HepG2 (cell line): ENCODE results near the gene PSMB3. TPM values are rescaled to one million over a fixed set of nuclear protein-coding genes. Genes with fewer than 3 reads are reported as not detected.
A peak's percentile ranks its signal among the peaks of the same experiment; 100 is the strongest.

Experiments used
- AGO2 ChIP-seq: fragments of 200-400 bp; formaldehyde crosslinking; optimal IDR thresholded peaks from 2 replicates; pipeline ENCODE3; 2017; ENCODE audit warnings: mild to moderate bottlenecking, low read depth, low read length, moderate library complexity
- AHR ChIP-seq: IDR thresholded peaks from 2 replicates; pipeline ENCODE4 v1.6.1; 2018; ENCODE audit warnings: missing genetic modification reagents, missing compliant biosample characterization
- ARID2 ChIP-seq: sonication (generic); formaldehyde crosslinking; IDR thresholded peaks from 2 replicates; pipeline ENCODE4 v1.8.1; 2022; ENCODE audit warnings: mild to moderate bottlenecking, missing genetic modification reagents, borderline replicate concordance
- ETV5 ChIP-seq: IDR thresholded peaks from 2 replicates; pipeline ENCODE4 v1.6.1; 2018; ENCODE audit warnings: missing biosample characterization, missing genetic modification reagents, inconsistent platforms, borderline replicate concordance
- HNRNPLL ChIP-seq: fragments of 200-400 bp; formaldehyde crosslinking; IDR thresholded peaks from 2 replicates; pipeline ENCODE4 v1.6.1; 2017; ENCODE audit warnings: mild to moderate bottlenecking, low read depth, low read length; ENCODE audit not compliant: poor library complexity, severe bottlenecking
- KAT2B ChIP-seq: fragments of 150-350 bp; IDR thresholded peaks from 2 replicates; pipeline ENCODE4 v1.6.1; 2014; ENCODE audit warnings: low read depth, low read length, borderline replicate concordance
- MBD4 ChIP-seq: IDR thresholded peaks from 2 replicates; pipeline ENCODE4 v1.6.1; 2012; ENCODE audit warnings: low read length, inconsistent platforms, borderline replicate concordance
- NBN ChIP-seq: fragments of 450-650 bp; conservative IDR thresholded peaks from 2 replicates; pipeline ENCODE4 v1.6.1; 2017
- SUZ12 ChIP-seq: fragments of 150-350 bp; IDR thresholded peaks from 2 replicates; pipeline ENCODE4 v1.6.1; 2014; ENCODE audit warnings: low read depth, low read length
- ZNF605 ChIP-seq: sonication (generic); formaldehyde crosslinking; IDR thresholded peaks from 2 replicates; pipeline ENCODE4 v1.8.0; 2022; ENCODE audit warnings: mild to moderate bottlenecking, missing genetic modification reagents
- ZNF629 ChIP-seq: sonication (generic); formaldehyde crosslinking; conservative IDR thresholded peaks from 2 replicates; pipeline ENCODE4 v1.5.0; 2020; ENCODE audit warnings: missing genetic modification reagents
- ZNF790 ChIP-seq: sonication (generic); formaldehyde crosslinking; IDR thresholded peaks from 2 replicates; pipeline ENCODE4 v1.8.0; 2022; ENCODE audit warnings: missing genetic modification reagents, mild to moderate bottlenecking, borderline replicate concordance
- ZNF879 ChIP-seq: sonication (generic); formaldehyde crosslinking; IDR thresholded peaks from 2 replicates; pipeline ENCODE4 v1.8.1; 2023; ENCODE audit warnings: missing genetic modification reagents
- polyA plus RNA-seq, 8 experiments: library from polyadenylated mRNA; depleted of rRNA in 3 of 8; stranded (reverse) in 7 of 8; unstranded in 1 of 8; fragments of >200 nt; fragmentation: Illumina TruSeq in 4 of 8; extraction: Trizol in 4 of 8; gene quantifications; 2 replicates each; pipeline versions ENCODE4 v1.2.1 to v1.2.3, GENCODE V29; 2011 to 2016; ENCODE audit warnings: low read depth in 4 of 8, missing spikeins in 1 of 8, mixed read lengths in 1 of 8; ENCODE audit not compliant: insufficient read depth in 1 of 8
- total RNA-seq, 5 experiments: library from RNA; depleted of rRNA; stranded (reverse); fragments of >200 nt; fragmentation: Illumina TruSeq; extraction: Trizol; gene quantifications; 2 replicates each; pipeline ENCODE4 v1.2.3, GENCODE V29; 2016; ENCODE audit warnings: low read depth in 1 of 5
- TF ChIP-seq, protein P1 (sequence below): sonication (generic); formaldehyde crosslinking; IDR thresholded peaks from 2 replicates; pipeline ENCODE4 v1.9.0; 2021; ENCODE audit warnings: missing genetic modification reagents, mild to moderate bottlenecking, borderline replicate concordance
- TF ChIP-seq, protein P2 (sequence below): sonication (generic); formaldehyde crosslinking; conservative IDR thresholded peaks from 2 replicates; pipeline ENCODE4 v1.8.1; 2023; ENCODE audit warnings: missing genetic modification reagents
- TF ChIP-seq, protein P3 (sequence below): sonication (generic); formaldehyde crosslinking; IDR thresholded peaks from 2 replicates; pipeline ENCODE4 v1.4.0; 2020; ENCODE audit warnings: mild to moderate bottlenecking, missing genetic modification reagents
- TF ChIP-seq, protein P4 (sequence below): sonication (generic); formaldehyde crosslinking; IDR thresholded peaks from 2 replicates; pipeline ENCODE4 v1.8.0; 2022; ENCODE audit warnings: missing genetic modification reagents, mild to moderate bottlenecking, inconsistent platforms, borderline replicate concordance
- TF ChIP-seq, protein P5 (sequence below): sonication (generic); formaldehyde crosslinking; IDR thresholded peaks from 2 replicates; pipeline ENCODE4 v1.4.0; 2020; ENCODE audit warnings: missing genetic modification reagents, borderline replicate concordance

The PSMB3 gene
- total and polyA plus RNA-seq, 2 of the 13 experiments (the other 11 are each of a cell fraction or from before 2014, with no cell fraction given) = 366 to 517 TPM

DNA sequence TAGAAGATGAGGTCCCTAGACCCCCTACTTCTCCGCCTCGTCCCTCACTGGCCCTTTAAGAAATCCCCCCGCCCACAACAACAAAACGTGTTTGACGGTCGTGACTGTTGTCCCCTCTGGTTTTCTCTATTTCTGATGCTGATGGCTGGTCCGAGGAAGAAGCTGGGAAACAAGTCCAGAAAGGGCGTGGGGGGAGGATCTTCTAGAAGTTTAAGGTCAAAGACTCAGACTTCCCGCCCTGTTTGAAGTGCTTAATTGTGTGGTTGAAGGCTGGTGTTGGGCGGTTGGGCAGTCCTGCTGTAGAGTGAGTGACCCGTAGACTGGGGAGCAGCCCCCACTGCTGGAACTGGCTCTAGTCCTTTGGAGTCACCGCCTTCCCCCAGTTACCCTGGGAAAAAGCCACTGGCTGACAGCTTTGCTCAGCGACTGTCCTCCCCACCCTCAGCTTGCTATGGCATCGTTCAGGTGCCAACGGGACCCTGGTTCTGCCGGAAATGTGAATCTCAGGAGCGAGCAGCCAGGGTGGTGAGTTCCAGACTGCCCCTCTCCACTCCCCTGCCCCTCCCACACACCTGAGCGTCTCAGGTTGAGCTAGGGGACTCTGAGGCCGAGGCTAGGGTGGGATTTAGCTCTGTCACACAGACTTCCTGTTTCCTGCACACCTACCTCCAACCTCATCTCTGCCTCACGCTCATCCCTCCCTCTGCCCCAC lies 45.9 kb upstream of the PSMB3 start (continued):
- TF ChIP-seq, protein P1, sequence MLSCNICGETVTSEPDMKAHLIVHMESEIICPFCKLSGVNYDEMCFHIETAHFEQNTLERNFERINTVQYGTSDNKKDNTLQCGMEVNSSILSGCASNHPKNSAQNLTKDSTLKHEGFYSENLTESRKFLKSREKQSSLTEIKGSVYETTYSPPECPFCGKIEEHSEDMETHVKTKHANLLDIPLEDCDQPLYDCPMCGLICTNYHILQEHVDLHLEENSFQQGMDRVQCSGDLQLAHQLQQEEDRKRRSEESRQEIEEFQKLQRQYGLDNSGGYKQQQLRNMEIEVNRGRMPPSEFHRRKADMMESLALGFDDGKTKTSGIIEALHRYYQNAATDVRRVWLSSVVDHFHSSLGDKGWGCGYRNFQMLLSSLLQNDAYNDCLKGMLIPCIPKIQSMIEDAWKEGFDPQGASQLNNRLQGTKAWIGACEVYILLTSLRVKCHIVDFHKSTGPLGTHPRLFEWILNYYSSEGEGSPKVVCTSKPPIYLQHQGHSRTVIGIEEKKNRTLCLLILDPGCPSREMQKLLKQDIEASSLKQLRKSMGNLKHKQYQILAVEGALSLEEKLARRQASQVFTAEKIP (CRISPR knock-in tag) = no peak
- no peak for TF ChIP-seq HNRNPLL
- TF ChIP-seq ZNF605 (CRISPR knock-in tag) = peak; percentile 69; the same call in 1 of the 2 replicates
- no peak for TF ChIP-seq AHR (CRISPR knock-in tag)
- TF ChIP-seq, protein P2, sequence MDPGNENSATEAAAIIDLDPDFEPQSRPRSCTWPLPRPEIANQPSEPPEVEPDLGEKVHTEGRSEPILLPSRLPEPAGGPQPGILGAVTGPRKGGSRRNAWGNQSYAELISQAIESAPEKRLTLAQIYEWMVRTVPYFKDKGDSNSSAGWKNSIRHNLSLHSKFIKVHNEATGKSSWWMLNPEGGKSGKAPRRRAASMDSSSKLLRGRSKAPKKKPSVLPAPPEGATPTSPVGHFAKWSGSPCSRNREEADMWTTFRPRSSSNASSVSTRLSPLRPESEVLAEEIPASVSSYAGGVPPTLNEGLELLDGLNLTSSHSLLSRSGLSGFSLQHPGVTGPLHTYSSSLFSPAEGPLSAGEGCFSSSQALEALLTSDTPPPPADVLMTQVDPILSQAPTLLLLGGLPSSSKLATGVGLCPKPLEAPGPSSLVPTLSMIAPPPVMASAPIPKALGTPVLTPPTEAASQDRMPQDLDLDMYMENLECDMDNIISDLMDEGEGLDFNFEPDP (CRISPR knock-in tag) = no peak
- TF ChIP-seq KAT2B = no peak
- TF ChIP-seq, protein P3, sequence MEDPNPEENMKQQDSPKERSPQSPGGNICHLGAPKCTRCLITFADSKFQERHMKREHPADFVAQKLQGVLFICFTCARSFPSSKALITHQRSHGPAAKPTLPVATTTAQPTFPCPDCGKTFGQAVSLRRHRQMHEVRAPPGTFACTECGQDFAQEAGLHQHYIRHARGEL = no peak
- TF ChIP-seq, protein P4, sequence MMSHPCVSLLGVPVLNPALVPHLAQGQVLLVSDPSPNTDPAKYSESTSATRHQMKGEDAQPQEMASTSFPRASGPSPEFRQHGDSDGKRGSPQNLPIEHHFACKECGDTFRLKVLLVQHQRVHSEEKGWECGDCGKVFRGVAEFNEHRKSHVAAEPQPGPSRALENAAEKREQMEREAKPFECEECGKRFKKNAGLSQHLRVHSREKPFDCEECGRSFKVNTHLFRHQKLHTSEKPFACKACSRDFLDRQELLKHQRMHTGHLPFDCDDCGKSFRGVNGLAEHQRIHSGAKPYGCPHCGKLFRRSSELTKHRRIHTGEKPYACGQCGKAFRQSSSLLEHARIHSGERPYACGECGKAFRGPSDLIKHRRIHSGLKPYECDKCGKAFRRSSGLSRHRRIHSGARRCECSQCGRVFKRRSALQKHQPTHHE (CRISPR knock-in tag) = no peak
- TF ChIP-seq SUZ12 = no peak
- TF ChIP-seq ZNF879 = peak; percentile 63; the same call in 1 of the 2 replicates
- no peak for TF ChIP-seq ZNF790 (CRISPR knock-in tag)
- TF ChIP-seq NBN = no peak
- TF ChIP-seq MBD4 = no peak
- no peak for TF ChIP-seq ZNF629 (CRISPR knock-in tag)
- no peak for TF ChIP-seq AGO2
- TF ChIP-seq ETV5 (CRISPR knock-in tag) = 0 out of 2 replicates have a peak, but pooled peaks have one; percentile 11
- TF ChIP-seq, protein P5, sequence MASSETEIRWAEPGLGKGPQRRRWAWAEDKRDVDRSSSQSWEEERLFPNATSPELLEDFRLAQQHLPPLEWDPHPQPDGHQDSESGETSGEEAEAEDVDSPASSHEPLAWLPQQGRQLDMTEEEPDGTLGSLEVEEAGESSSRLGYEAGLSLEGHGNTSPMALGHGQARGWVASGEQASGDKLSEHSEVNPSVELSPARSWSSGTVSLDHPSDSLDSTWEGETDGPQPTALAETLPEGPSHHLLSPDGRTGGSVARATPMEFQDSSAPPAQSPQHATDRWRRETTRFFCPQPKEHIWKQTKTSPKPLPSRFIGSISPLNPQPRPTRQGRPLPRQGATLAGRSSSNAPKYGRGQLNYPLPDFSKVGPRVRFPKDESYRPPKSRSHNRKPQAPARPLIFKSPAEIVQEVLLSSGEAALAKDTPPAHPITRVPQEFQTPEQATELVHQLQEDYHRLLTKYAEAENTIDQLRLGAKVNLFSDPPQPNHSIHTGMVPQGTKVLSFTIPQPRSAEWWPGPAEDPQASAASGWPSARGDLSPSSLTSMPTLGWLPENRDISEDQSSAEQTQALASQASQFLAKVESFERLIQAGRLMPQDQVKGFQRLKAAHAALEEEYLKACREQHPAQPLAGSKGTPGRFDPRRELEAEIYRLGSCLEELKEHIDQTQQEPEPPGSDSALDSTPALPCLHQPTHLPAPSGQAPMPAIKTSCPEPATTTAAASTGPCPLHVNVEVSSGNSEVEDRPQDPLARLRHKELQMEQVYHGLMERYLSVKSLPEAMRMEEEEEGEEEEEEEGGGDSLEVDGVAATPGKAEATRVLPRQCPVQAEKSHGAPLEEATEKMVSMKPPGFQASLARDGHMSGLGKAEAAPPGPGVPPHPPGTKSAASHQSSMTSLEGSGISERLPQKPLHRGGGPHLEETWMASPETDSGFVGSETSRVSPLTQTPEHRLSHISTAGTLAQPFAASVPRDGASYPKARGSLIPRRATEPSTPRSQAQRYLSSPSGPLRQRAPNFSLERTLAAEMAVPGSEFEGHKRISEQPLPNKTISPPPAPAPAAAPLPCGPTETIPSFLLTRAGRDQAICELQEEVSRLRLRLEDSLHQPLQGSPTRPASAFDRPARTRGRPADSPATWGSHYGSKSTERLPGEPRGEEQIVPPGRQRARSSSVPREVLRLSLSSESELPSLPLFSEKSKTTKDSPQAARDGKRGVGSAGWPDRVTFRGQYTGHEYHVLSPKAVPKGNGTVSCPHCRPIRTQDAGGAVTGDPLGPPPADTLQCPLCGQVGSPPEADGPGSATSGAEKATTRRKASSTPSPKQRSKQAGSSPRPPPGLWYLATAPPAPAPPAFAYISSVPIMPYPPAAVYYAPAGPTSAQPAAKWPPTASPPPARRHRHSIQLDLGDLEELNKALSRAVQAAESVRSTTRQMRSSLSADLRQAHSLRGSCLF (CRISPR knock-in tag) = no peak
- no peak for TF ChIP-seq ARID2 (CRISPR knock-in tag)
